AG09319 (cell line): ENCODE data around the gene OR8D1.
A peak's percentile ranks its signal among the peaks of the same experiment; 100 is the strongest.

ENCODE experiments used
- DNase-seq: peaks from one replicate; pipeline ENCODE4 v3.0.0-alpha.2; 2010; ENCODE audit warnings: low read depth; ENCODE audit errors: extremely low read depth
- TF ChIP-seq, protein P1 (sequence below): IDR thresholded peaks from 2 replicates; pipeline ENCODE4 v1.5.1; 2011; ENCODE audit warnings: low read depth, mild to moderate bottlenecking, inconsistent platforms, low read length, moderate library complexity

The OR8D1 gene

DNA sequence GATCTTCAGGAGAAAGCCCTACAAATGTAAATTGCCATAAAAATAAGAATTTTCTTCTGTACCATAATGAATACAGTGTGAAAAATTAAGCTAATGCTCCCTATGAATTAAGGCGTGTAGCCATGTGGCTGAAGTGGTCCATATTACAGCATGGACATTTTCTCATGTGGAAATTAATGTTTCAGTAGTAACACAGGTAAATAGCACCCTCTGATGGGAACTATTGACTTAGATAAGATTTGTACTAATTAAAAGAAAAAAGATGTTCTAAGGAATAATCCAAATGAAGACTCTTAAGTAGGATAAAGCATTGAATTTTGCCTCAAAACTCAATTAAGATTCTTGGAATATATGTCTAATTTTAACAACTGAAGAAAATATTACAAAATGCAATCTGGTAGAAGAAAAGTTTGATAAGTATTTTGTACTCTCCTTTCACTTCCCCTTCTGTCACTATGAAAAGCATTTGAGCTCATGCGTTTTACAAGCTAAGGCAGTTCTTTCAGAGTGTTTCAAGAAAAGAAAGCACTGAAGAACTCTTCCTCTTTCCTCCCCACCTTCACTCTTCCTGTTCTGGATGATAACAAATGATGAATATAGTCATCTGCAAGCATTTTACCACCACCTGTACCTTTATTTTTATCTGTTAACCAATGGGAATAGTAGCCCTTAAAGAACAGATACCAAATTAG is 16.2 kb upstream of the OR8D1 start:
- DNase-seq = no peak

DNA sequence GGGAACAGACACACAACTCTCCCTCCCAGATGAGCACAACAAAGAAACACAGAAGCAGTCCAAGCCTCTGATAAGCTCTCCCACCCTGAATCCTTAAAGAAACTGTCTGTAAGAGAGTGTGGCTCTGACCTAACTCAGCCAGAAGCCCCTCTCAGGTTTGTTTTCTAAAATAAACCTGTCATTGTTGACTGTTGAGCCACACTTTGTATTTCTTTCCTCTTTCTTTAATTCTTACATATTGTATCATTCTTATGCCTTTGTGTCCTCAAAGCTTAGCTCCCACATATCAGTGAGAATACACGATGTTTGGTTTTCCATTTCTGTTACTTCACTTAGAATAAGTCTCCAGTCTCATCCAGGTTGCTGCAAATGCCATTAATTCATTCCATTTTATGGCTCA is 14.0 kb upstream of the OR8D1 start:
- TF ChIP-seq, protein P1, sequence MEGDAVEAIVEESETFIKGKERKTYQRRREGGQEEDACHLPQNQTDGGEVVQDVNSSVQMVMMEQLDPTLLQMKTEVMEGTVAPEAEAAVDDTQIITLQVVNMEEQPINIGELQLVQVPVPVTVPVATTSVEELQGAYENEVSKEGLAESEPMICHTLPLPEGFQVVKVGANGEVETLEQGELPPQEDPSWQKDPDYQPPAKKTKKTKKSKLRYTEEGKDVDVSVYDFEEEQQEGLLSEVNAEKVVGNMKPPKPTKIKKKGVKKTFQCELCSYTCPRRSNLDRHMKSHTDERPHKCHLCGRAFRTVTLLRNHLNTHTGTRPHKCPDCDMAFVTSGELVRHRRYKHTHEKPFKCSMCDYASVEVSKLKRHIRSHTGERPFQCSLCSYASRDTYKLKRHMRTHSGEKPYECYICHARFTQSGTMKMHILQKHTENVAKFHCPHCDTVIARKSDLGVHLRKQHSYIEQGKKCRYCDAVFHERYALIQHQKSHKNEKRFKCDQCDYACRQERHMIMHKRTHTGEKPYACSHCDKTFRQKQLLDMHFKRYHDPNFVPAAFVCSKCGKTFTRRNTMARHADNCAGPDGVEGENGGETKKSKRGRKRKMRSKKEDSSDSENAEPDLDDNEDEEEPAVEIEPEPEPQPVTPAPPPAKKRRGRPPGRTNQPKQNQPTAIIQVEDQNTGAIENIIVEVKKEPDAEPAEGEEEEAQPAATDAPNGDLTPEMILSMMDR = no peak
- no peak for DNase-seq

More for the DNA sequence above, 16.2 kb upstream of the OR8D1 start:
- TF ChIP-seq, protein P1 = 0 out of 2 replicates have a peak, but pooled peaks have one; percentile 1

DNA sequence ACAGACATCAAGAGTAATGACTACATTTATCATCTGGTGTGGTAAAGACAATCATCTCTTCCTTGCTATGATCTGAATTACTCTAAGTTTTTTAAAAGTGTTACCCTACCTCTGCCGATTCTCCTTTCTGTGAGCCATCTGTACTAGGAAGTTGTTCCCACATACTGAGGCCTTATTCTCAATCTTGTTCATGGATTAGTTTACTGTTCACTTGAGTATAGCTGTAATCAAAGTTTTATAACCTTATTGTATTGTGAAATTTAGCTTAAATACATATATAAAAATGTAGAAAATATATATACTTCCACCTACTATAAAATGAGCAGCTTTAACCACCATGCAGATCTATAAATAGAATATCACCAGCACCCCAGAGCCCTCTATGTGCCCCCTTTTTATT is 8.6 kb upstream of the OR8D1 start:
- DNase-seq = no peak
- TF ChIP-seq, protein P1 = no peak

DNA sequence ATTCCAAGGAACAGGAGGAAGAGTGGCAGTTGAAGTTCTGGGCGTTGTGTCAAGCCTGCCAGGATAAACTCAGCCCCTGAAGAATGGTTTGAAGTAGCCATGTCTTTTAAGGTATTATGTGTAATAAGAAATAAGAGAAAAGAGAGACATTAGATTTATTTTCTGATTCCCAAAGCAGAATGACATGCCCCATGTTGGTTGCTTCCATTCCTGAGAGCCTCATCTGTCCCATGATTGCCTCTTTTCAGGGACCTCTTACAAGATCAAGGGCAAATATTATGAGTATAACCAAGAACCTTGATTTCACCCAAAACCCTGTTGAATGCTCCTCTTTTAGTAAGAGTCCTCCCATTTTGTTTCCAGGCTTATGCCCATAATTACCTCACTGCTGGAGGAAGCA is 6.3 kb upstream of the OR8D1 start, which contains the start of gene OR8D2:
OR8D2 (minus strand) TSS at position 101 of the 400 bp plus-strand sequence; CDS start at position 101, 0 bp downstream.
- TF ChIP-seq, protein P1 = no peak
- DNase-seq = no peak

DNA sequence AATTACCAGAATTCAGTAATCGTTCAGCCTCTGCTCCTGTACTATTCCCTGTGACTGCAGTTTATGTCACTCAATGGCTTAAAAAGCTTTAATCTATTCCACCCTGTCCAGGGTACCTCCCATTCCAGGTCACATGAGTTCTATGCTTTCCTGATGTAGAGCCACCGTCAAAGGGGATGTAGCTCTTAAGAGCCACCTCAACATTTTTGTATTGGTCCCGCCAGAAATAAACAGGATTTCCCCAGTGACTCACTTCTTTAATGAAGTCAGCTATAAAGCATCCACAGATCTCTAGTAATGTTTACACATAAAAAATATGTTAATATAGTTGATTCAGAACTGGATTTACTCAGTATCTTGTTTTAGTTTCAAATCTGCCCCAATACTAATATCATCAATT is 1.3 kb upstream of the OR8D1 start:
- DNase-seq = no peak
- TF ChIP-seq, protein P1 = no peak

DNA sequence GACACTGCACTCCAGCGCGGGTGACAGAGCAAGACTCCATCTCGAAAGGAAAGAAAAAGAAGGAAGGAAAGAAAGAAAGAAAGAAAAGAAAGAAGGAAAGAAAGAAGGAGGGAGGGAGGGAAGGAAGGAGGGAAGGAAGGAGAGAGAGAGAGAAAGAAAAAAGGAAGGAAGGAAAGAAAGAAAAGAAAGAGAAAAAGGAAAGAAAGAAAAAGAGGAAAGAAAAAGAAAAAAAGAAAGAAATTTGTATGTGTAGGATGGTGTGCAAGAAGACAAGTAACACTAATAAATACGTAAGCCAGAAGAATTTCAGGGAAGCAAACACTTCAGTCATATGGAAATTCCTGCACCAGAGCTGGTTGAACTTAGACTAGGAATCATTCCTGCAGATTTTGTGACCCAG is 618 bp downstream of the OR8D1 start:
- DNase-seq = no peak
- TF ChIP-seq, protein P1 = no peak

DNA sequence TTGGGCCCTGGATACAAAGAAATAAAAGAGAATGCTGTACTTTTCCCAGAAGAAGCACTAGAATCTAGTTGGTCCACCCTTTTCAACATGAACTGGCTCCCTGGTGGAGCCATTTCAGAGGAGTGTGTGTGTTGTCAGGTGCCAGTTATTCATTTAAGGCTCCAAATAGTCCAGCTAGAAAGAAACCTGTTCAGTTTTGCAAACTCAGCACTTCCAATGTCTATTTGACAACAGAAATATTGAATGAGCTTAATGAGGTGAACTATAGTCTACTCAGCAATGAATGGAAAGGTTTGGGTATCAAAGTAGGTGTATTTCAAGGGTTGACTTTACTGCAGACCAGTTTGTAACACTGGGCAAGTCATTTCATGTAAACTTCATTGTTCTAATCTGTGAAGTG is 2.1 kb downstream of the OR8D1 start:
- no peak for DNase-seq
- TF ChIP-seq, protein P1 = no peak
